Lower lobe of right lung (tissue), 2 donors: ENCODE data around the gene SEC23IP. TPM values are rescaled to one million over a fixed set of nuclear protein-coding genes. Genes with fewer than 3 reads are reported as not detected.

Experiments used
- ATAC-seq, 2 donors: fragments of 200-7000 bp; cut with Tn5 transposase; one replicate each; pipeline ENCODE4 v1.9.1; 2020 to 2022; ENCODE audit warnings: mild to moderate bottlenecking in 2 of 2, moderate library complexity in 2 of 2
- DNase-seq: peaks from one replicate; pipeline ENCODE4 v3.0.0-alpha.2; 2020
- H3K27ac ChIP-seq: fragments of 200-600 bp; one replicate; pipeline ENCODE4 v1.8.0; 2022
- H3K27me3 ChIP-seq: fragments of 200-600 bp; one replicate; pipeline ENCODE4 v1.8.0; 2022; ENCODE audit warnings: low read depth
- H3K36me3 ChIP-seq: fragments of 200-600 bp; one replicate; pipeline ENCODE4 v1.8.0; 2022; ENCODE audit warnings: mild to moderate bottlenecking
- H3K4me1 ChIP-seq: fragments of 200-600 bp; one replicate; pipeline ENCODE4 v1.8.0; 2022
- H3K4me3 ChIP-seq: fragments of 200-600 bp; one replicate; pipeline ENCODE4 v1.8.0; 2022; ENCODE audit warnings: mild to moderate bottlenecking
- H3K9me3 ChIP-seq: fragments of 200-600 bp; one replicate; pipeline ENCODE4 v1.8.0; 2022
- CTCF ChIP-seq: fragments of 200-600 bp; IDR thresholded peaks from one replicate; pipeline ENCODE4 v1.8.0; 2022; ENCODE audit warnings: antibody characterized with exemption, mild to moderate bottlenecking
- intact Hi-C: fragments of 100-400 bp; cut with DNase I; formaldehyde crosslinking; loops from one replicate; pipeline ENCODE4 v1.11.0; 2022
- total RNA-seq: library from RNA; stranded (reverse); fragmentation: NEBNext Ultra II Directional; extraction: Animal tissue kit (Norgen Biotek cat#: 25700); gene quantifications from one replicate; pipeline ENCODE4 v1.2.1, GENCODE V29; 2021
- donor health status: DM: no; HTN: yes; CAD: no; lungs with severe emphysema.

SEC23IP gene
- total RNA-seq, 1 donor from 2014 or later, result 58.8 TPM

- H3K36me3 ChIP-seq, result no peaks in the 10 kb centered on the region
- H3K27me3 ChIP-seq, result peaks cover 5% of the 10 kb centered on the region
- H3K27ac ChIP-seq, result no peak overlapping the region
- ATAC-seq (no peak), DNase-seq (no peak)
- H3K4me3 ChIP-seq, result no peak overlapping the region
- TF ChIP-seq CTCF, result no peak
- intact Hi-C loops, result no loop called here
- H3K4me1 ChIP-seq, result no peaks in the 10 kb centered on the region
- H3K9me3 ChIP-seq, result no peaks in the 10 kb centered on the region
These were observed 88.6 kb downstream of the SEC23IP start for GRCh38 chr10:119980956-119981750.

- H3K4me3 ChIP-seq, result no peak overlapping the region
- intact Hi-C loops, result no loop called here
- no peak overlapping the region for H3K27ac ChIP-seq
- no peaks in the 10 kb centered on the region for H3K9me3 ChIP-seq
- no peak for TF ChIP-seq CTCF
- no peaks in the 10 kb centered on the region for H3K36me3 ChIP-seq
- no peaks in the 10 kb centered on the region for H3K4me1 ChIP-seq
- ATAC-seq (no peak), DNase-seq (no peak)
- peaks cover 5% of the 10 kb centered on the region for H3K27me3 ChIP-seq
These were observed 89.3 kb downstream of the SEC23IP start for GRCh38 chr10:119981826-119982225.

GRCh38 chr10:119988333-119988732, 95.8 kb downstream of the SEC23IP start:
- ATAC-seq (no peak), DNase-seq (no peak)
- intact Hi-C loops, result no loop called here
- Histone ChIP-seq H3K27me3 (peaks cover 5% of the 10 kb centered on the region), H3K36me3 (no peaks in the 10 kb centered on the region), H3K4me1 (no peaks in the 10 kb centered on the region), H3K4me3 (no peak overlapping the region), H3K27ac (no peak overlapping the region), H3K9me3 (no peaks in the 10 kb centered on the region)
- TF ChIP-seq CTCF, result no peak

- H3K4me3 ChIP-seq, result no peak overlapping the region
- peaks cover 5% of the 10 kb centered on the region for H3K27me3 ChIP-seq
- intact Hi-C loops, result no loop called here
- H3K4me1 ChIP-seq, result no peaks in the 10 kb centered on the region
- H3K36me3 ChIP-seq, result no peaks in the 10 kb centered on the region
- ATAC-seq (no peak), DNase-seq (no peak)
- H3K27ac ChIP-seq, result no peak overlapping the region
- no peaks in the 10 kb centered on the region for H3K9me3 ChIP-seq
- TF ChIP-seq CTCF, result no peak
These were observed 97.4 kb downstream of the SEC23IP start for GRCh38 chr10:119989966-119990365.

GRCh38 chr10:119991066-119991465, 98.5 kb downstream of the SEC23IP start:
- H3K27me3 ChIP-seq, result peaks cover 5% of the 10 kb centered on the region
- no peaks in the 10 kb centered on the region for H3K36me3 ChIP-seq
- H3K4me1 ChIP-seq, result no peaks in the 10 kb centered on the region
- ATAC-seq (no peak), DNase-seq (no peak)
- H3K27ac ChIP-seq, result no peak overlapping the region
- H3K9me3 ChIP-seq, result peaks cover 6% of the 10 kb centered on the region
- TF ChIP-seq CTCF, result no peak
- intact Hi-C loops, result no loop called here
- H3K4me3 ChIP-seq, result no peak overlapping the region
